Astrocyte of the spinal cord (primary cell): ENCODE measurements around the gene PPM1E.

Source experiments
- DNase-seq: peaks from one replicate; pipeline ENCODE4 v3.0.0; 2011; ENCODE audit warnings: low read depth, low spot score
- H3K4me3 ChIP-seq: 2 replicates; pipeline ENCODE4 v1.5.1; 2011; ENCODE audit warnings: low read depth, mild to moderate bottlenecking, low read length, moderate library complexity
- in situ Hi-C: cut with HindIII; loops from 2 replicates; pipeline ENCODE4 v1.10.0; 2017; ENCODE audit warnings: low sequenced_read_pairs
- TF ChIP-seq, protein P1 (sequence below): IDR thresholded peaks from 2 replicates; pipeline ENCODE4 v1.5.1; 2012; ENCODE audit warnings: low read depth, mild to moderate bottlenecking, low read length, inconsistent platforms

Gene PPM1E

DNA sequence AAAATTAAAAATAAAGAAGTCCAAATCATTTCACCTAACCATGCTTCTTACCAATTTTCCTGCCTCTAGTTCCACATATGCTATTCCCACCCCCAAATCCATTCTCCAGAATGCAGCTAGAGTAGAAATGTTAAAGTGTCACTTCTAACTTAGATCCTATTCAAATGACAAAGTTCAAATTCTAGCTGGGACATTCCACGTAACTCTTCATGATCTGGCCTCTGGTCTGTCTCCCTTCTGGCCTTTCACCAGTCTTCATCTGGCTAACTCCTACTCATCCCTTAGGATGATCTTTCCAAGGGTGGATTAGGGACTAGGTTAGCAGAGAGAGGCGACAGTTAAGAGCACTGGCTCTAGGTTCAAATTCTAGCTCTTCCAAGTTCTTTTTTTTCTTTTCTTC is 253.1 kb downstream of the PPM1E start:
- DNase-seq = no peak
- in situ Hi-C loops = no loop called here
- TF ChIP-seq, protein P1, sequence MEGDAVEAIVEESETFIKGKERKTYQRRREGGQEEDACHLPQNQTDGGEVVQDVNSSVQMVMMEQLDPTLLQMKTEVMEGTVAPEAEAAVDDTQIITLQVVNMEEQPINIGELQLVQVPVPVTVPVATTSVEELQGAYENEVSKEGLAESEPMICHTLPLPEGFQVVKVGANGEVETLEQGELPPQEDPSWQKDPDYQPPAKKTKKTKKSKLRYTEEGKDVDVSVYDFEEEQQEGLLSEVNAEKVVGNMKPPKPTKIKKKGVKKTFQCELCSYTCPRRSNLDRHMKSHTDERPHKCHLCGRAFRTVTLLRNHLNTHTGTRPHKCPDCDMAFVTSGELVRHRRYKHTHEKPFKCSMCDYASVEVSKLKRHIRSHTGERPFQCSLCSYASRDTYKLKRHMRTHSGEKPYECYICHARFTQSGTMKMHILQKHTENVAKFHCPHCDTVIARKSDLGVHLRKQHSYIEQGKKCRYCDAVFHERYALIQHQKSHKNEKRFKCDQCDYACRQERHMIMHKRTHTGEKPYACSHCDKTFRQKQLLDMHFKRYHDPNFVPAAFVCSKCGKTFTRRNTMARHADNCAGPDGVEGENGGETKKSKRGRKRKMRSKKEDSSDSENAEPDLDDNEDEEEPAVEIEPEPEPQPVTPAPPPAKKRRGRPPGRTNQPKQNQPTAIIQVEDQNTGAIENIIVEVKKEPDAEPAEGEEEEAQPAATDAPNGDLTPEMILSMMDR = no peak
- H3K4me3 ChIP-seq = no peak overlapping the region

DNA sequence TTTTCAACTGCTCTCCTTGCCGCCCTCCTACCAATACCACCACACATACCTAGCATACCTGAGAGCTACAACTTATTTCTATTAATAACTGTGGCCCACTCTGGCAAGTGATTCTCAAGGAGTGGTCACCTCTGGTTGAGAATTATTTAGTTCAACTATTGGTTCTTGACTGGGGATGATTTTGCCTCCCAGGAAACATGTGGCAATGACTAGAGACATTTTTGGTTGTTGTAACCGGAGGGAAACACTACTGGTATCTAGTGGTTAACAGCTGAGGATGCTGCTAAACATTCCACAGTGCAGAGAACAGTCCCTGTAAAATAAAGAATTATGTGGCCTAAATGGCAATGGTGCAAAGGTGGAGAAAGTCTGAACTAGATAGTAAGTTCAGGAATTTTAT is 254.4 kb downstream of the PPM1E start:
- in situ Hi-C loops = no loop called here
- TF ChIP-seq, protein P1 = no peak
- H3K4me3 ChIP-seq = no peak overlapping the region
- no peak for DNase-seq

DNA sequence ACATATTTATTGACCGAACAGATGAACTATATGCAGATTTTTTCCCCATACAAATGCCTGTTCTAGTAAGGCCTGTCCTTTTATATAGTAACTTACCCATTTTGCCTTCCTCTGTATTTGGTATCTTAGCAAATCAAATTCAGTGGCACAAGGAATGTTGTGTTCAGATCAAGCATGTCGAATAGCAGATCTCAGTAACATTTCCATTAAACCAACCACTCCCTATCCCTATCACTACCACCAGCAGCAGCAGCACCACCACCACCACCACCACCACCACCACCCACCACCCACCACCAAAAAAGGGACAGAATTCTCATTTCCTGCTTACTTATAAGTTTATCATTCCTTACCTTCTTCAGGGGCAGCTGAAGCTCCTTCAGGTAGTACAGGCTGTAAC is 256.3 kb downstream of the PPM1E start:
- no peak overlapping the region for H3K4me3 ChIP-seq
- TF ChIP-seq, protein P1 = no peak
- in situ Hi-C loops = no loop called here
- DNase-seq = no peak

DNA sequence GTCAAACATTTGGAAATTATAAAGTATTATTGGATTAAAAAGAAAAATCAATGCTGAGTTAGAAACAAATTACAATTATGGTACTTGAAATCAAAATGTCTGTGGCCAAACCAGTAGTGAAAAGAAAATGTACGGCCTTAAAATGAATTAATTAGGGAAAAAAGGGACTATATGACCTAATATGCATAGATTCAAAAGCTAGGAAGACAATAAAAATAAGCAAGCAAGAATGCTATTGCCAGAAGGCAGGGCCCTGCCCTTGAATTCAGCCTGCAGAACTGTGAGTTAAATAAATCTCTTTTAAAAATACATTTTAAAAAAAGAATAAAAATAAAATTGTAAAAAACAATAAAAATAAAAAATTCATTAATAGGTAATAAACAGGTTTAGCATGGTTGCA is 262.4 kb downstream of the PPM1E start:
- TF ChIP-seq, protein P1 = no peak
- in situ Hi-C loops = no loop called here
- H3K4me3 ChIP-seq = no peak overlapping the region
- no peak for DNase-seq

DNA sequence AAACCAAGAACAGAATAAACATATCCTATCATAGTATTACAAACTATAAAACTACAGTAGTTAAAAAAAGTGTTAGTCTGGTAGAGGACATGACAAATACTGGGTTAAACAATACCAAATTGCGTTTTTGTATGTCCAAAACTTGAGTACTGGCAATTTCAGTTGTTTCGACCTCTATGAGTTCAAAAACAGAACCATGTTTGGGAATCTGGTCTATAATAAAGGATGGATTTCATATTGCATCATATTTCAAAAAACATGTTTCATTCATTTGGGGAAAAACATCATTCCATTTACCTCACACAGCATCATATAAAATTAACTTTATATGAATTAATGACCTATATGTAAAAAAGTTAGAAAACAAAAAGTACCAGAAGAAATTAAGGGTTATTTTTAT is 269.3 kb downstream of the PPM1E start:
- in situ Hi-C loops = no loop called here
- no peak overlapping the region for H3K4me3 ChIP-seq
- TF ChIP-seq, protein P1 = no peak
- no peak for DNase-seq

DNA sequence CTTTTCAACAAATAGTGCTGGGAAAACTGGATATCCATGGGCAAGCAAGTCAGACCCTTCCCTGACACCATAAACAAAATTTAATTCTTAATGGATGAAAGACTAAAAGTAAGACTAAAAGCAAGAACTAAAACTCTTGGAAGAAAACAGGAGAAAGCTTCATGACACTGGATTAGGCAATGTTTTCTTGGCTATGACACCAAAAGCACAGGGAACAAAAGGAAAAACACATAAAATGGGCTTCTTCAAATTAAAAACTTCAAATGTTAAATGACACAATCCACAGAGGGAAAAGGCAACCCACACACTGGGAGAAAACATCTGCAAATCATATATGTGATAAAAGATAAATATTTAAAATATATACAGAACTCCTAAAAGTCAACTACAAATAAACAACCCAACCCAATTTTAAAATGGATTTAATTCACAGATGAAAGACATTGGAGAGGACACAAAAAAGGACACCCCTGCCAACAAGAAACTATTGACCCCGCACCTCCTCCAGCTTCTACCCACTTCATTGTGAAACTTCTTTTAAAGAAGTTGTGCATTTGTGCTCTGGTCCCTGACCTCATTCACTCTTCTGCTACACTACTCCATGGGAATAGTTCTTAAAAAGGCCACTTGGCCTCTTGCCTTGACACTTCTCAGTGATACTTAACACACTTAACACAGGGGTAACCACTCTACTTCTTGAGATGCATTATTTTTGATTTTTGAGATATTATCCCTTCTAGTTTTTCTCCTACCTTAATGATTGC is 270.7 kb downstream of the PPM1E start:
- TF ChIP-seq, protein P1 = no peak
- in situ Hi-C loops = no loop called here
- DNase-seq = no peak
- H3K4me3 ChIP-seq = no peak overlapping the region
